NCI-H526 treated with DMSO at 0.1 percent for 48 hours (cell line): ENCODE results near the gene NR2E3.
"Not testable (repeated sequence)": the region's sequence is repeated elsewhere in the genome, so short reads cannot be mapped to it uniquely, and the experiment has no call there.

Experiments used
- DNase-seq: peaks from one replicate; lab custom pipeline; 2025; lab: John Stamatoyannopoulos, UW

NR2E3 gene

GRCh38 chr15:71815301-71815700 is 4.9 kb downstream of the NR2E3 start:
- no peak for DNase-seq

GRCh38 chr15:71817351-71817750 is 7.0 kb downstream of the NR2E3 start:
- DNase-seq = no peak

DNA sequence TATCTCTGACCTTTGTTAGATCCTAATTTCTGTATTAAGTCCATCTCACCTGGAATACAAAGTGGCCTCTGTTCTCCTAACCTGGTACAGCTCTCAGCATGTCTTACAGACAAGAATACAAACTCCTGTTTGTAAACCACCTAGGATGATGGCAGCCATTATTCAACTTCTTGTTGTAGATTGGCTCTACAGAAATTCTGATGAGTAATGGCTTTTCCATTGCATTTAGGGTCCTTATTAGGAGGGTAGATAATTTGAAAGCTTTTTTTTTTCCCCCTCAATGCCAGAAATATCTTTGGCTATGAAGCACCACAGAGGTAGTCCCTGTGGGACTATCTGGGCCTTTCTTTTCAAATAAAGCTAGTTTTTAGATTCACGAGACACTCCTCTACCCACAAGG is 9.8 kb downstream of the NR2E3 start:
- no peak for DNase-seq

- DNase-seq = no peak
Observed at GRCh38 chr15:71821547-71822129, 11.3 kb downstream of the NR2E3 start.

GRCh38 chr15:71822890-71823630 is 12.7 kb downstream of the NR2E3 start:
- DNase-seq = no peak

- DNase-seq = no peak
Observed at GRCh38 chr15:71823801-71824200, 13.4 kb downstream of the NR2E3 start.

GRCh38 chr15:71825021-71825730 is 14.8 kb downstream of the NR2E3 start:
- DNase-seq = no peak

DNA sequence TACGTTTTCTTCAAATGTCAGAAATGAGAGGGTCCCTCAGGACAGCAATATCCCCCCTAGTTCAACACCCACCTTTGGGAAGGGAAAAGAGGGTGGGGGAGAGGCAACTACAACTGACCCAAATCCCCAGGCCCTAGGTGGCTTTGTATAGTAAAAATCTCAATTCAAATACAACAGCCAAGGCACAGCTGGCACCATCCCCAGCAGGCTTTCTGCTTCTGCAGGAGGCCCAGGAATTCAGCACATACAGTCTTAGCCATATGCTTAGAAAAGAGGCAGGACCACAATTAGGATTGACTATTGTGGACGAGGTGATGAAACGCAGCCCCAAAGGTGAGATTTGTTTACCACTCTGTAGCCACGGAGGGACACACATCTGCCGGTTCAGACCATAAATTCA is 15.8 kb downstream of the NR2E3 start:
- DNase-seq = no peak

DNA sequence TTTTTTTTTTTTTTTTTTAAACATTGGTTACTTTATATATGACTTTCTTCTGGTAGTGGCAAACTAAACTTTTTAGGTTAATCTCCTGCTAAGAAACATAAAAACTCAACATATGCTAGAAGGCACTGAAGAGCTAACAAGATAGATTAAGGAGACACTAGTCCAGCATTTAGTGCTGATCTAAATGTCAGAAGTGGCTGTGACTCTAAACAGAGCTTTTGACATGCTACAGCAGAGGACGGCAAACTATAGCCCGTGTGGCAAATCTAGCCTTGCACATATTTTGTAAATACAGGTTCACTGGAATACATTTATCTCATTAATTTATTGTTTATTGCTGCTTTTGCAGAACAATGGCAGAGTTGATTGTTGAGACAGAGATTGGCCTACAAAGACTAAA is 20.6 kb downstream of the NR2E3 start:
- DNase-seq = no peak

- no peak for DNase-seq
Observed at GRCh38 chr15:71841563-71841962, 31.2 kb downstream of the NR2E3 start.

- no peak for DNase-seq
Observed at GRCh38 chr15:71844916-71845315, 34.6 kb downstream of the NR2E3 start.

DNA sequence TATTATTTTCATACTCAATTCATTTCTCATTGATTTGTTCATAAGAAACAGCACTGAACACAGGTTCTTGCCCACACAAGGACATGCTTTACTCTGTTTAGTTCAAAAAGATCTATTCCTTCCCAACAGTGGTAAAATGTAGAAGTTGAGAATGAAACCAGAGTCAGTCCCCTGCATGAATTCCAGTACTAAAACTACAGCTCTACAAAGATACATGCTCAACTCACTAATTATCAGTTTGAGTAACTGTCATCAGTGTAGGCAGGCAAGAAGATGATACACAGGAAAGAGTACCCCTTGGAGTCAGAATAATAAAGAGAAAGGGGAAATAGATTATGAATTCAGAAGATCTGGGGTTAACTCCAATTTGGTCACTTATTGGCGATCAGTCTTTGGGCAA is 43.2 kb downstream of the NR2E3 start:
- DNase-seq = no peak

DNA sequence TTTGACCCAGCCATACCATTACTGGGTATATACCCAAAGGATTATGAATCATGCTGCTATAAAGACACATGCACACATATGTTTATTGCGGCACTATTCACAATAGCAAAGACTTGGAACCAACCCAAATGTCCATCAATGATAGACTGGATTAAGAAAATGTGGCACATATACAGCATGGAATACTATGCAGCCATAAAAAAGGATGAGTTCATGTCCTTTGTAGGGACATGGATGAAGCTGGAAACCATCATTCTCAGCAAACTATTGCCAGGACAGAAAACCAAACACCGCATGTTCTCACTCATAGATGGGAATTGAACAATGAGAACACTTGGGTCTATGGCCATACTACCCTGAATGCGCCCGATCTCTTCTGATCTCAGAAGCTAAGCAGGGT is 47.9 kb downstream of the NR2E3 start:
- not testable (repeated sequence) for DNase-seq
